Measurements from ENCODE around the gene TUBB1. TPM values are rescaled to one million over a fixed set of nuclear protein-coding genes. Genes with fewer than 3 reads are reported as not detected.

TUBB1 gene
- total RNA-seq, 2 donors from 2014 or later, result not detected

- Mint-ChIP-seq H3K4me3 (no peak overlapping the region), H3K4me1 (no peaks in the 10 kb centered on the region), H3K27ac (no peak overlapping the region), H3K9me3 (no peaks in the 10 kb centered on the region), H3K27me3 (ENCODE audit: insufficient read depth) (no peaks in the 10 kb centered on the region), H3K36me3 (ENCODE audit: low read depth) (peaks cover 88% of the 10 kb centered on the region)
- Histone ChIP-seq H3K9ac (ENCODE audit: extremely low read depth, low read length, poor library complexity, severe bottlenecking) (no peak overlapping the region), H3K4me1 (ENCODE audit: control insufficient read depth, insufficient read depth, low read length) (no peaks in the 10 kb centered on the region), H3K27ac (ENCODE audit: low read depth, low read length) (no peak overlapping the region), H3K4me3 (ENCODE audit: low read length) (no peak overlapping the region), H3K36me3 (ENCODE audit: control insufficient read depth, insufficient read depth, low read length) (peaks cover 87% of the 10 kb centered on the region), H3K9me3 (ENCODE audit: control insufficient read depth, low read length) (no peaks in the 10 kb centered on the region), H3K27me3 (ENCODE audit: control insufficient read depth, insufficient read depth, low read length, poor library complexity, severe bottlenecking) (no peaks in the 10 kb centered on the region)
- TF ChIP-seq CTCF (conservative IDR thresholded peaks at IDR 0.05), result no peak
- 89 to 100% methylated on average over 3 of the region's 3 CpGs for WGBS, 2 experiments (ENCODE audit: insufficient coverage in 1 of 2, insufficient read length in 1 of 2)
- no peak for DNase-seq
Measured at GRCh38 chr20:58992911-58993310, 26.3 kb upstream of the TUBB1 start.

GRCh38 chr20:58993332-58994248 is 25.6 kb upstream of the TUBB1 start:
- H3K4me3 ChIP-seq (ENCODE audit: low read length), result no peak overlapping the region
- H3K9ac ChIP-seq (ENCODE audit: extremely low read depth, low read length, poor library complexity, severe bottlenecking), result no peak overlapping the region
- Mint-ChIP-seq H3K36me3 (ENCODE audit: low read depth) (peaks cover 84% of the 10 kb centered on the region), H3K27ac (no peak overlapping the region), H3K9me3 (no peaks in the 10 kb centered on the region), H3K4me3 (no peak overlapping the region), H3K4me1 (no peaks in the 10 kb centered on the region), H3K27me3 (ENCODE audit: insufficient read depth) (no peaks in the 10 kb centered on the region)
- TF ChIP-seq CTCF (conservative IDR thresholded peaks at IDR 0.05), result no peak
- peak; percentile 32 for DNase-seq
- H3K9me3 ChIP-seq (ENCODE audit: control insufficient read depth, low read length), result no peaks in the 10 kb centered on the region
- H3K36me3 ChIP-seq (ENCODE audit: control insufficient read depth, insufficient read depth, low read length), result peaks cover 80% of the 10 kb centered on the region
- no peaks in the 10 kb centered on the region for H3K27me3 ChIP-seq (ENCODE audit: control insufficient read depth, insufficient read depth, low read length, poor library complexity, severe bottlenecking)
- H3K4me1 ChIP-seq (ENCODE audit: control insufficient read depth, insufficient read depth, low read length), result no peaks in the 10 kb centered on the region
- 95 to 98% methylated on average over 17 to 22 of the region's 23 CpGs for WGBS, 2 experiments (ENCODE audit: insufficient coverage in 1 of 2, insufficient read length in 1 of 2)
- no peak overlapping the region for H3K27ac ChIP-seq (ENCODE audit: low read depth, low read length)

GRCh38 chr20:58994390-58995159 is 24.7 kb upstream of the TUBB1 start:
- Histone ChIP-seq H3K9me3 (ENCODE audit: control insufficient read depth, low read length) (no peaks in the 10 kb centered on the region), H3K27ac (ENCODE audit: low read depth, low read length) (no peak overlapping the region), H3K9ac (ENCODE audit: extremely low read depth, low read length, poor library complexity, severe bottlenecking) (no peak overlapping the region), H3K36me3 (ENCODE audit: control insufficient read depth, insufficient read depth, low read length) (peaks cover 70% of the 10 kb centered on the region), H3K27me3 (ENCODE audit: control insufficient read depth, insufficient read depth, low read length, poor library complexity, severe bottlenecking) (no peaks in the 10 kb centered on the region), H3K4me1 (ENCODE audit: control insufficient read depth, insufficient read depth, low read length) (no peaks in the 10 kb centered on the region), H3K4me3 (ENCODE audit: low read length) (no peak overlapping the region)
- no peak for TF ChIP-seq CTCF (conservative IDR thresholded peaks at IDR 0.05)
- 94% methylated on average over 15 to 17 of the region's 17 CpGs for WGBS, 2 experiments (ENCODE audit: insufficient coverage in 1 of 2, insufficient read length in 1 of 2)
- Mint-ChIP-seq H3K27me3 (ENCODE audit: insufficient read depth) (no peaks in the 10 kb centered on the region), H3K4me3 (no peak overlapping the region), H3K4me1 (no peaks in the 10 kb centered on the region), H3K27ac (no peak overlapping the region), H3K36me3 (ENCODE audit: low read depth) (peaks cover 83% of the 10 kb centered on the region), H3K9me3 (no peaks in the 10 kb centered on the region)
- DNase-seq, result peak; percentile 21
